B cell (primary cell): ENCODE measurements around the gene ULK4.

Experiments used
- EZH2 ChIP-seq: IDR thresholded peaks from 2 replicates; pipeline ENCODE4 v1.6.1; 2012; ENCODE audit warnings: borderline replicate concordance, low read depth, mild to moderate bottlenecking, moderate library complexity, low read length; ENCODE audit not compliant: insufficient read depth, poor library complexity, severe bottlenecking
- TF ChIP-seq, protein P1 (sequence below): fragments of 200-600 bp; IDR thresholded peaks from one replicate; pipeline ENCODE4 v1.8.0; 2022; ENCODE audit warnings: antibody characterized with exemption, mild to moderate bottlenecking

DNA sequence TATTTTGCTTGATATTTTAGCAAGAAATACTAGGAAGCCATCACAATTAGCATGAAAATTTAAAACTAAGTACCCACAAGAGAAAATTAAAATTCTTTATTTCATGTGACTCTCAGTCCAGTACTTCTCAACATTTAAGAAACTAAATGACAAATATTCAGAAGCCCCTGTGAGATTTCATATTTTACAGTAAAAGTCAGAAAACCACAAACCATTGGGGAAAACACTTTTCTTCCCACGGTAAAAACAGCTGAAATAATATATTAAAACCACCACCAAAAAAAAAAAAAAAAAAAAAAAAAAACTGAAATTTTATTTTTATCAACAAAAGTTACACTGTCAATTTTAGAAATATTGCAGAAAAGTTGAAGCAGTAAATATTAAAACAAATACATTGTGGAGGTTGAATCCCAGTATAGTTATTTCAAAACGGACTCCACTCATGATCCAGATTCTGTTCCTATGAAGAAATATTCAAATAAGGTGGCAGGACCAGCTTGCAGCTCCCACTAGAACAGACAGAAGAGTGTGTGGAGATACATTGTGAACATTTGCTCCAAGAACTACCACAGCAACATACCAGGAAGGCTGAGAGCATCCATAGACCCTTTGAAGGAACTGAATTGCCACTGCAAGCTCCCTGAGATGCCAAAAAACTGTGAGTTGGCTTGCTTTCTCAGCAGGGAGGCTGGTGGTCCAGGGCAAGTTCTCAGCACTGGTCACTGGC, 454.4 kb downstream of the ULK4 start:
- TF ChIP-seq, protein P1, sequence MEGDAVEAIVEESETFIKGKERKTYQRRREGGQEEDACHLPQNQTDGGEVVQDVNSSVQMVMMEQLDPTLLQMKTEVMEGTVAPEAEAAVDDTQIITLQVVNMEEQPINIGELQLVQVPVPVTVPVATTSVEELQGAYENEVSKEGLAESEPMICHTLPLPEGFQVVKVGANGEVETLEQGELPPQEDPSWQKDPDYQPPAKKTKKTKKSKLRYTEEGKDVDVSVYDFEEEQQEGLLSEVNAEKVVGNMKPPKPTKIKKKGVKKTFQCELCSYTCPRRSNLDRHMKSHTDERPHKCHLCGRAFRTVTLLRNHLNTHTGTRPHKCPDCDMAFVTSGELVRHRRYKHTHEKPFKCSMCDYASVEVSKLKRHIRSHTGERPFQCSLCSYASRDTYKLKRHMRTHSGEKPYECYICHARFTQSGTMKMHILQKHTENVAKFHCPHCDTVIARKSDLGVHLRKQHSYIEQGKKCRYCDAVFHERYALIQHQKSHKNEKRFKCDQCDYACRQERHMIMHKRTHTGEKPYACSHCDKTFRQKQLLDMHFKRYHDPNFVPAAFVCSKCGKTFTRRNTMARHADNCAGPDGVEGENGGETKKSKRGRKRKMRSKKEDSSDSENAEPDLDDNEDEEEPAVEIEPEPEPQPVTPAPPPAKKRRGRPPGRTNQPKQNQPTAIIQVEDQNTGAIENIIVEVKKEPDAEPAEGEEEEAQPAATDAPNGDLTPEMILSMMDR: no peak
- no peak for TF ChIP-seq EZH2
